Activated B cell treated with CpG ODN at 0.5 μM for 24 hours (primary cell): ENCODE data around the gene PALD1. TPM values are rescaled to one million over a fixed set of nuclear protein-coding genes. Genes with fewer than 3 reads are reported as not detected.

Source experiments
- ATAC-seq: fragments of 200-7000 bp; cut with Tn5 transposase; one replicate; pipeline ENCODE4 v1.10.0; 2021; ENCODE audit warnings: low read depth, mild to moderate bottlenecking, moderate library complexity
- CTCF ChIA-PET: fragments of 350-600 bp; sonication (Branson Sonifier 250); formaldehyde crosslinking; loops from one replicate; lab custom pipeline; 2021; ENCODE audit warnings: antibody characterized with exemption; lab: Charles Lee
- POLR2A ChIA-PET: fragments of 350-600 bp; sonication (Branson Sonifier 250); formaldehyde crosslinking; loops from one replicate; lab custom pipeline; 2021; ENCODE audit warnings: antibody characterized with exemption; lab: Charles Lee
- DNase-seq: peaks from one replicate; pipeline ENCODE4 v3.0.0; 2022
- H3K27ac Mint-ChIP-seq: one replicate; pipeline ENCODE4 v1.8.0; 2020; ENCODE audit warnings: mixed read lengths
- H3K27me3 Mint-ChIP-seq: one replicate; pipeline ENCODE4 v1.8.0; 2021; ENCODE audit warnings: mixed read lengths
- H3K36me3 Mint-ChIP-seq: one replicate; pipeline ENCODE4 v1.8.0; 2021; ENCODE audit warnings: low read depth, mixed read lengths
- H3K4me1 Mint-ChIP-seq: one replicate; pipeline ENCODE4 v1.8.0; 2021; ENCODE audit warnings: mixed read lengths
- H3K4me3 Mint-ChIP-seq: one replicate; pipeline ENCODE4 v1.8.0; 2020; ENCODE audit warnings: mild to moderate bottlenecking, mixed read lengths
- H3K9me3 Mint-ChIP-seq: one replicate; pipeline ENCODE4 v1.8.0; 2020; ENCODE audit warnings: mixed read lengths
- CTCF ChIP-seq: fragments of 200-600 bp; IDR thresholded peaks from one replicate; pipeline ENCODE4 v1.8.0; 2022; ENCODE audit warnings: antibody characterized with exemption, mild to moderate bottlenecking
- intact Hi-C: fragments of 100-400 bp; cut with micrococcal nuclease; formaldehyde crosslinking; loops from one replicate; pipeline ENCODE4 v1.15.1; 2024
- total RNA-seq: library from RNA; stranded (reverse); gene quantifications from 2 replicates; pipeline ENCODE4 v1.2.3, GENCODE V29; 2022

Gene PALD1
- total RNA-seq, 1 donor from 2014 or later: 3.3 TPM

GRCh38 chr10:70541736-70542564, 63.4 kb downstream of the PALD1 start:
- intact Hi-C loops: loop anchor here (5.0 kb wide), 1 partner anchor 320 kb away; no protein-coding TSS in a partner anchor
- Mint-ChIP-seq H3K27ac (no peak overlapping the region), H3K4me3 (no peak overlapping the region), H3K9me3 (no peaks in the 10 kb centered on the region), H3K4me1 (no peaks in the 10 kb centered on the region), H3K36me3 (peaks cover 4% of the 10 kb centered on the region), H3K27me3 (no peaks in the 10 kb centered on the region)
- TF ChIP-seq CTCF: no peak
- ChIA-PET POLR2A (no interaction called here), CTCF (interaction anchor here (1.1 to 8.5 kb wide), 4 partner anchors 9 to 81 kb away, joined by 3 to 87 read pairs (median 4); no protein-coding TSS in a partner anchor)
- DNase-seq (no peak), ATAC-seq (no peak)

GRCh38 chr10:70542565-70542938, 64.0 kb downstream of the PALD1 start:
- no peak overlapping the region for H3K4me3 Mint-ChIP-seq
- DNase-seq (no peak), ATAC-seq (no peak)
- POLR2A ChIA-PET: no interaction called here
- peaks cover 4% of the 10 kb centered on the region for H3K36me3 Mint-ChIP-seq
- no peak overlapping the region for H3K27ac Mint-ChIP-seq
- CTCF ChIA-PET: interaction anchor here (8.5 kb wide), 1 partner anchor 81 kb away, joined by 87 read pairs; no protein-coding TSS in a partner anchor
- intact Hi-C loops: loop anchor here (5.0 kb wide), 1 partner anchor 320 kb away; no protein-coding TSS in a partner anchor
- H3K4me1 Mint-ChIP-seq: no peaks in the 10 kb centered on the region
- TF ChIP-seq CTCF: no peak
- no peaks in the 10 kb centered on the region for H3K27me3 Mint-ChIP-seq
- H3K9me3 Mint-ChIP-seq: no peaks in the 10 kb centered on the region

GRCh38 chr10:70543911-70544310, 65.3 kb downstream of the PALD1 start:
- DNase-seq: no peak
- POLR2A ChIA-PET: no interaction called here
- no peaks in the 10 kb centered on the region for H3K4me1 Mint-ChIP-seq
- no peak for ATAC-seq
- intact Hi-C loops: loop anchor here (5.0 kb wide), 1 partner anchor 322 kb away; no protein-coding TSS in a partner anchor
- H3K4me3 Mint-ChIP-seq: no peak overlapping the region
- no peak overlapping the region for H3K27ac Mint-ChIP-seq
- CTCF ChIA-PET: interaction anchor here (0.8 to 1.1 kb wide), 2 partner anchors 83 to 361 kb away, joined by 3 to 6 read pairs; no protein-coding TSS in a partner anchor
- no peak for TF ChIP-seq CTCF
- no peaks in the 10 kb centered on the region for H3K27me3 Mint-ChIP-seq
- H3K9me3 Mint-ChIP-seq: no peaks in the 10 kb centered on the region
- H3K36me3 Mint-ChIP-seq: peaks cover 4% of the 10 kb centered on the region

GRCh38 chr10:70544431-70545340, 66.1 kb downstream of the PALD1 start:
- Mint-ChIP-seq H3K27me3 (no peaks in the 10 kb centered on the region), H3K4me3 (no peak overlapping the region), H3K27ac (no peak overlapping the region), H3K4me1 (no peaks in the 10 kb centered on the region), H3K9me3 (no peaks in the 10 kb centered on the region), H3K36me3 (peaks cover 4% of the 10 kb centered on the region)
- no peak for ATAC-seq
- ChIA-PET CTCF (interaction anchor here (0.6 kb wide), 1 partner anchor 83 kb away, joined by 3 read pairs; no protein-coding TSS in a partner anchor), POLR2A (no interaction called here)
- DNase-seq: no peak
- no peak for TF ChIP-seq CTCF
- intact Hi-C loops: loop anchor here (5.0 kb wide), 1 partner anchor 322 kb away; no protein-coding TSS in a partner anchor
